Neural cell (in vitro differentiated cells): ENCODE results near the gene PLXNA4. TPM values are rescaled to one million over a fixed set of nuclear protein-coding genes. Genes with fewer than 3 reads are reported as not detected.

Experiments
- H2AFZ ChIP-seq: fragments of 200-600, 300-800 bp; sonication (generic), shearing (Covaris generic); 2 replicates; pipeline ENCODE4 v1.6.0; 2014; ENCODE audit warnings: low read depth, mild to moderate bottlenecking, antibody characterized with exemption, low read length, moderate library complexity
- H3F3A ChIP-seq: fragments of 200-600 bp; shearing (Covaris generic); 2 replicates; pipeline ENCODE4 v1.6.1; 2016; ENCODE audit warnings: mild to moderate bottlenecking, moderate library complexity, mixed read lengths, antibody characterized with exemption, low read length; ENCODE audit not compliant: insufficient read depth, poor library complexity, severe bottlenecking
- H3K27ac ChIP-seq: fragments of 200-600, 300-800 bp; sonication (generic), shearing (Covaris generic); 2 replicates; pipeline ENCODE4 v1.5.1; 2014; ENCODE audit warnings: mild to moderate bottlenecking, low read length, moderate library complexity
- H3K27me3 ChIP-seq: fragments of 300-800, 200-600 bp; sonication (generic), shearing (Covaris generic); 2 replicates; pipeline ENCODE4 v1.6.0; 2014; ENCODE audit warnings: mild to moderate bottlenecking, low read depth, low read length, moderate library complexity; ENCODE audit not compliant: insufficient read depth
- H3K36me3 ChIP-seq: fragments of 300-800, 200-600 bp; sonication (generic), shearing (Covaris generic); 2 replicates; pipeline ENCODE4 v1.5.1; 2014; ENCODE audit warnings: mild to moderate bottlenecking, antibody characterized with exemption, low read length, moderate library complexity; ENCODE audit not compliant: insufficient read depth
- H3K4me2 ChIP-seq: fragments of 300-800, 200-600 bp; sonication (generic), shearing (Covaris generic); 2 replicates; pipeline ENCODE4 v1.6.0; 2014; ENCODE audit warnings: mild to moderate bottlenecking, low read length
- H3K4me3 ChIP-seq: fragments of 300-800, 200-600 bp; sonication (generic), shearing (Covaris generic); 2 replicates; pipeline ENCODE4 v1.5.1; 2014; ENCODE audit warnings: mild to moderate bottlenecking, low read length, moderate library complexity
- H3K79me2 ChIP-seq: fragments of 200-600 bp; shearing (Covaris generic); replicated peaks from 2 replicates; pipeline ENCODE4 v1.6.0; 2014; ENCODE audit warnings: mild to moderate bottlenecking, low read length, moderate library complexity; ENCODE audit not compliant: insufficient read depth
- H3K9ac ChIP-seq: fragments of 300-800, 200-600 bp; sonication (generic), shearing (Covaris generic); 2 replicates; pipeline ENCODE4 v1.6.1; 2016; ENCODE audit warnings: mild to moderate bottlenecking, low read length, mixed read lengths
- H3K9me2 ChIP-seq: fragments of 200-600 bp; shearing (Covaris generic); 2 replicates; pipeline ENCODE4 v1.6.1; 2016; ENCODE audit warnings: mild to moderate bottlenecking, low read length, mixed read lengths; ENCODE audit not compliant: insufficient read depth
- H3K9me3 ChIP-seq: fragments of 200-600, 300-800 bp; sonication (generic), shearing (Covaris generic); 2 replicates; pipeline ENCODE4 v1.6.1; 2016; ENCODE audit warnings: mild to moderate bottlenecking, mixed run types, low read length, moderate library complexity, mixed read lengths
- H4K20me1 ChIP-seq: fragments of 200-600 bp; shearing (Covaris generic); 2 replicates; pipeline ENCODE4 v1.6.1; 2016; ENCODE audit warnings: mild to moderate bottlenecking, mixed run types; ENCODE audit not compliant: insufficient read depth
- EP300 ChIP-seq: fragments of 450-650 bp; conservative IDR thresholded peaks from 2 replicates; pipeline ENCODE4 v1.6.1; 2014; ENCODE audit warnings: antibody characterized with exemption, mild to moderate bottlenecking, moderate library complexity; ENCODE audit not compliant: poor library complexity, severe bottlenecking
- EZH2 ChIP-seq: fragments of 200-600, 300-800 bp; shearing (Covaris generic), sonication (generic); IDR thresholded peaks from 2 replicates; pipeline ENCODE4 v1.6.1; 2014; ENCODE audit warnings: antibody characterized with exemption, low read length, borderline replicate concordance, mild to moderate bottlenecking; ENCODE audit not compliant: insufficient read depth, poor library complexity, severe bottlenecking
- MXI1 ChIP-seq: fragments of 450-650 bp; conservative IDR thresholded peaks from 2 replicates; pipeline ENCODE4 v1.6.1; 2014; ENCODE audit warnings: antibody characterized with exemption, mild to moderate bottlenecking; ENCODE audit not compliant: poor library complexity, severe bottlenecking
- POLR2AphosphoS5 ChIP-seq: IDR thresholded peaks from 2 replicates; pipeline ENCODE4 v1.6.1; 2012
- RAD21 ChIP-seq: fragments of 450-650 bp; conservative IDR thresholded peaks from 2 replicates; pipeline ENCODE4 v1.6.1; 2014; ENCODE audit warnings: antibody characterized with exemption, mild to moderate bottlenecking, moderate library complexity
- SMC3 ChIP-seq: fragments of 450-650 bp; conservative IDR thresholded peaks from 2 replicates; pipeline ENCODE4 v1.6.1; 2014; ENCODE audit warnings: antibody characterized with exemption, mild to moderate bottlenecking, moderate library complexity; ENCODE audit not compliant: poor library complexity
- TAF1 ChIP-seq: IDR thresholded peaks from 2 replicates; pipeline ENCODE4 v1.6.1; 2012; ENCODE audit warnings: low read depth
- polyA plus RNA-seq: library from polyadenylated mRNA; depleted of rRNA; stranded (reverse); fragments of >200 nt; gene quantifications from 2 replicates; pipeline ENCODE4 v1.2.3, GENCODE V29; 2014
- TF ChIP-seq, protein P1 (sequence below): IDR thresholded peaks from 2 replicates; pipeline ENCODE4 v1.6.1; 2012; ENCODE audit warnings: borderline replicate concordance
- TF ChIP-seq, protein P2 (sequence below): fragments of 450-650 bp; IDR thresholded peaks from 2 replicates; pipeline ENCODE4 v1.5.1; 2014; ENCODE audit warnings: antibody characterized with exemption, mild to moderate bottlenecking, moderate library complexity; ENCODE audit not compliant: poor library complexity, severe bottlenecking

PLXNA4 gene
- polyA plus RNA-seq, 1 donor from 2014 or later = 7.2 TPM

DNA sequence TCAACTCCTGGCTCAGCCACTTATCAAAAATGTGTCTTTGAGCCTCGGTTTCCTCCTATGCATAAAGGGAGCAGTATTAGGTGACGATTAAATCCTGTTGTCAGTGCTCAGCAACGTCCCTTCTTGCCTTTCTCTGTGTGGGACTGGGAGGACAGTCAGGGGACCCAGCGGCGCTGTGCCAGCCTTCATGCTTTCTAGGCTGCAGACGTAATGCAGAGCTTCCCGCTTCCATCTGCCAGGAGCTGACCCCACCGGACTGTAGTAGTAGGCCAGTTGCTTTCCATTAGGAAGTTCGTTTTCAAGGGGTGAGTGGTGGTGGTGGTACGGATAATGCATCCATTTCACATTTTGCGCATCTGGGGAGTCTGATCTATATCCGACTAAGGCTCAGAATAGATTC is 321.8 kb downstream of the PLXNA4 start:
- no peaks in the 10 kb centered on the region for H3K9me2 ChIP-seq
- no peak overlapping the region for H2AFZ ChIP-seq
- no peak overlapping the region for H3K4me2 ChIP-seq
- TF ChIP-seq, protein P1, sequence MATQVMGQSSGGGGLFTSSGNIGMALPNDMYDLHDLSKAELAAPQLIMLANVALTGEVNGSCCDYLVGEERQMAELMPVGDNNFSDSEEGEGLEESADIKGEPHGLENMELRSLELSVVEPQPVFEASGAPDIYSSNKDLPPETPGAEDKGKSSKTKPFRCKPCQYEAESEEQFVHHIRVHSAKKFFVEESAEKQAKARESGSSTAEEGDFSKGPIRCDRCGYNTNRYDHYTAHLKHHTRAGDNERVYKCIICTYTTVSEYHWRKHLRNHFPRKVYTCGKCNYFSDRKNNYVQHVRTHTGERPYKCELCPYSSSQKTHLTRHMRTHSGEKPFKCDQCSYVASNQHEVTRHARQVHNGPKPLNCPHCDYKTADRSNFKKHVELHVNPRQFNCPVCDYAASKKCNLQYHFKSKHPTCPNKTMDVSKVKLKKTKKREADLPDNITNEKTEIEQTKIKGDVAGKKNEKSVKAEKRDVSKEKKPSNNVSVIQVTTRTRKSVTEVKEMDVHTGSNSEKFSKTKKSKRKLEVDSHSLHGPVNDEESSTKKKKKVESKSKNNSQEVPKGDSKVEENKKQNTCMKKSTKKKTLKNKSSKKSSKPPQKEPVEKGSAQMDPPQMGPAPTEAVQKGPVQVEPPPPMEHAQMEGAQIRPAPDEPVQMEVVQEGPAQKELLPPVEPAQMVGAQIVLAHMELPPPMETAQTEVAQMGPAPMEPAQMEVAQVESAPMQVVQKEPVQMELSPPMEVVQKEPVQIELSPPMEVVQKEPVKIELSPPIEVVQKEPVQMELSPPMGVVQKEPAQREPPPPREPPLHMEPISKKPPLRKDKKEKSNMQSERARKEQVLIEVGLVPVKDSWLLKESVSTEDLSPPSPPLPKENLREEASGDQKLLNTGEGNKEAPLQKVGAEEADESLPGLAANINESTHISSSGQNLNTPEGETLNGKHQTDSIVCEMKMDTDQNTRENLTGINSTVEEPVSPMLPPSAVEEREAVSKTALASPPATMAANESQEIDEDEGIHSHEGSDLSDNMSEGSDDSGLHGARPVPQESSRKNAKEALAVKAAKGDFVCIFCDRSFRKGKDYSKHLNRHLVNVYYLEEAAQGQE = no peak
- TF ChIP-seq POLR2AphosphoS5 = no peak
- TF ChIP-seq, protein P2, sequence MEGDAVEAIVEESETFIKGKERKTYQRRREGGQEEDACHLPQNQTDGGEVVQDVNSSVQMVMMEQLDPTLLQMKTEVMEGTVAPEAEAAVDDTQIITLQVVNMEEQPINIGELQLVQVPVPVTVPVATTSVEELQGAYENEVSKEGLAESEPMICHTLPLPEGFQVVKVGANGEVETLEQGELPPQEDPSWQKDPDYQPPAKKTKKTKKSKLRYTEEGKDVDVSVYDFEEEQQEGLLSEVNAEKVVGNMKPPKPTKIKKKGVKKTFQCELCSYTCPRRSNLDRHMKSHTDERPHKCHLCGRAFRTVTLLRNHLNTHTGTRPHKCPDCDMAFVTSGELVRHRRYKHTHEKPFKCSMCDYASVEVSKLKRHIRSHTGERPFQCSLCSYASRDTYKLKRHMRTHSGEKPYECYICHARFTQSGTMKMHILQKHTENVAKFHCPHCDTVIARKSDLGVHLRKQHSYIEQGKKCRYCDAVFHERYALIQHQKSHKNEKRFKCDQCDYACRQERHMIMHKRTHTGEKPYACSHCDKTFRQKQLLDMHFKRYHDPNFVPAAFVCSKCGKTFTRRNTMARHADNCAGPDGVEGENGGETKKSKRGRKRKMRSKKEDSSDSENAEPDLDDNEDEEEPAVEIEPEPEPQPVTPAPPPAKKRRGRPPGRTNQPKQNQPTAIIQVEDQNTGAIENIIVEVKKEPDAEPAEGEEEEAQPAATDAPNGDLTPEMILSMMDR = no peak
- TF ChIP-seq RAD21 = no peak
- no peak for TF ChIP-seq EP300
- no peak for TF ChIP-seq TAF1
- TF ChIP-seq EZH2 = no peak
- no peak for TF ChIP-seq SMC3
- no peak for TF ChIP-seq MXI1
- no peak overlapping the region for H3K27ac ChIP-seq
- no peaks in the 10 kb centered on the region for H3K9me3 ChIP-seq
- H3K4me3 ChIP-seq = no peak overlapping the region
- no peaks in the 10 kb centered on the region for H3K36me3 ChIP-seq
- H4K20me1 ChIP-seq = no peaks in the 10 kb centered on the region
- H3K27me3 ChIP-seq = no peaks in the 10 kb centered on the region
- no peaks in the 10 kb centered on the region for H3K79me2 ChIP-seq
- H3F3A ChIP-seq = no peaks in the 10 kb centered on the region
- no peak overlapping the region for H3K9ac ChIP-seq

- no peak overlapping the region for H3K4me2 ChIP-seq
- H3K9ac ChIP-seq = no peak overlapping the region
- TF ChIP-seq, protein P2 = no peak
- TF ChIP-seq EP300 = no peak
- no peak for TF ChIP-seq MXI1
- TF ChIP-seq POLR2AphosphoS5 = no peak
- TF ChIP-seq EZH2 = no peak
- TF ChIP-seq TAF1 = no peak
- TF ChIP-seq, protein P1 = no peak
- no peak for TF ChIP-seq RAD21
- TF ChIP-seq SMC3 = no peak
- H4K20me1 ChIP-seq = no peaks in the 10 kb centered on the region
- H3K36me3 ChIP-seq = no peaks in the 10 kb centered on the region
- no peaks in the 10 kb centered on the region for H3K9me2 ChIP-seq
- H3F3A ChIP-seq = no peaks in the 10 kb centered on the region
- H3K4me3 ChIP-seq = no peak overlapping the region
- no peak overlapping the region for H3K27ac ChIP-seq
- no peaks in the 10 kb centered on the region for H3K27me3 ChIP-seq
- no peak overlapping the region for H2AFZ ChIP-seq
- no peaks in the 10 kb centered on the region for H3K9me3 ChIP-seq
- no peaks in the 10 kb centered on the region for H3K79me2 ChIP-seq
These were observed 323.5 kb downstream of the PLXNA4 start for GRCh38 chr7:132252793-132253100.
